EH (cell line): ENCODE data around the gene AGBL3.

Experiments used
- DNase-seq: peaks from one replicate; pipeline ENCODE4 v3.0.0-alpha.2; 2015; ENCODE audit warnings: low read depth

The AGBL3 gene

DNA sequence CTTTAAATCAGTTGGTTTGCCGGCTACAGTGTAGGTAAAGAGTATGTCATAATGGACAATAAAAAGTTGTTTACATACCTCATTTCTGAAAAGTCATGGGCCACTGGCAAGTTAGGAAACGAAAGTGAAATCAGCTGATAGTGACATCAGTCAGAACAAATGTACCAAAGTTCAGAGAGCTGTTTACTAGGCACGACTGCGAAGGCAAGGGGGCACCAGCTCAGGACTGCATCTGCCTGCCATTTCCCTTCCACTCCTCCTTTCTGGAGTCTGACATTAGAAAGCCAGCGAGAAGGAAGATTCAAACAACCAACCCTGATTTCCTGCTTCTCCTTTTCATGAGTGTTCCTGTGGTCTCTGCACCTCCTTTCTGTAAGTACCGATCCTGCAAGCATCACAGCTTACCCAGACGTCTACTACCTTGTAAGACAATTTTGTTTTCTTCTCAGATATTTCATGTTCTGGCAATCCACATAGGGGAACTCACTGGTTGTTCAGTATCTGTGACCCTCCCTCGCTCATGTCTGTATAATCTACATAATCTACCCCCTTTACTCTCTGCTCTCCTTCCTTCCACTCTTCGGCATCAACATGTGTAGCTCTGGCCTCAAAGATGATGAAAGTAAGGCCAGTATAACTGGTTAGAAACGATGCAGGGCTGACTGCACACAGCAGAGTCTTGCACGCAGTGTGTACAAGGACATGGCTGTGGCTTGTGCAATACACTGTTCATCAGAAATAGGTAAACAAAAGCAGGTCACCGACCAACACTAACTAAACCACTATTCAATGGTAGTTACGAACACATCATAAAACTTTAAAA is 161.8 kb downstream of the AGBL3 start, which contains the start of gene TMEM140:
TSS of gene TMEM140 (plus strand) at position 174 of the 823 bp plus-strand sequence. CDS start 16,370 bp downstream, outside the sequence.
- DNase-seq, result peak; percentile 70

DNA sequence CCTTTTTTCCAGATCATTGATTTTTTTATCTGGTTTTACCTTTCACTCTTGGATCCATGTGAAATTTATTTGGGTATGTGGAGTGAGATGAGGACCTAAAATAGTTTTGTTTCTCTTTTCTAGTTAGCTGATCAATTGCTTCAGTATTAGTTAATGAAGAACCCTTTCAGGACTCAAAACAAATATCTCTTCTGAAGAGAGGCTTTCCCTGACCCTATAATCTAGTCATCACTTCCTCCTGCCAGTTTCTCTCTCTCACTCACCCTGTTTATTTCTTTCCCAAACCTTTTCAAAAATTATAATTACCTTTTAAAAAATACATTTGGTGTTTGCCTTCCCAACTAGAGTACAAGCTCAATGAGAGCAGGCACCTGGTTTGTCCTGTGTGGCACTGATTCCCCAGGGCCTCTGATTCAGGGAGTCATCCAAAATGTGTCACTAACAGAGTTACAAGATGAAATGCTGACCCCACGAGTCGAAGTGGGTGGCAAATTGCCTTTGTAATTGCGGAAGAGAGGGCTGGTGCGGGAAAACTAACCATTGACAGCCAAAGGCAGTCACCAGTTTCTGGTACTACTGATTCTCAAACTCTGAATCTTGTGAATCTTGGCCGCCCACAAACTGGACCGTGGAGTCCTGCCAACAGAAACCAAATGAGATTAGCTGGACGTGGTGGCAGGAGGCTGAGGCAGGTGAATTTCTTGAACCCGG is 163.9 kb downstream of the AGBL3 start:
- no peak for DNase-seq

DNA sequence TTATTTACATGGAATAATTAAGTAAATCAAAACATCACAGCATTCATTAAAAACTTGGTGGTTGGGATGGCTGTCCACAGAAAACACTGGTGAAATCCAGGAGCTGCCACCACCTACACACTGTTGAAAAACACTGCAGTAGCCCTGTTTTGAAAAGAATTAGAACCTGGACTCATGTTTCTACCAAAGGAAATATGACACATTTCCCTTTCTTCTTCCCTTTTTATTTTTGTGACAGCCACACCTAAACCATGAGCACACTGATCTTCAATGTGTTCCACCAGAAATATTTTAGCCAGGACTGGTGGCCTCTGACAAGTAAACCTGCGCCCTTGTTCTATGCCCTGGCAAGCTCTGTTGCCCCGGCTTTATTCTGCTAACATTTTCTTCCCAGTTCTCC is 164.8 kb downstream of the AGBL3 start:
- DNase-seq, result no peak

GRCh38 chr7:135151533-135151932 is 165.2 kb downstream of the AGBL3 start:
- DNase-seq, result no peak

GRCh38 chr7:135152442-135152841 is 166.1 kb downstream of the AGBL3 start:
- DNase-seq, result no peak

DNA sequence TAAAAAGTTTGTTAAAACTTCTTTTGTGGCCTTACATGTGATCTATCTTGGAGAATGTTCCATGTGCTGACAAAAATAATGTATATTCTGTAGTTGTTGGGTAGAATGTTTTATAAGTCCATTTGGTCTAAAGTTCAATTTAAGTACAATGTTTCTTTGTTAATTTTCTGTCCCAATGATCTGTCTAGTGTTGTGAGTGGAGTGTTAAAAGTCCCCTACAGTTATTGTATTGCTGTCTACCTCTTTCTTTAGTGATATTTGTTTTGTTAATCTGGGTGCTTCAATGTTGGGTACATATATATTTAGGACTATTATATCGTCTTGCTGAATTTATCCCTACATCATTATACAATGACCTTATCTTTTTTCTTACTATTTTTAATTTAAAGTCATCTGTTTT is 168.4 kb downstream of the AGBL3 start:
- no peak for DNase-seq

- no peak for DNase-seq
These were observed 170.0 kb downstream of the AGBL3 start for GRCh38 chr7:135156290-135156689.

DNA sequence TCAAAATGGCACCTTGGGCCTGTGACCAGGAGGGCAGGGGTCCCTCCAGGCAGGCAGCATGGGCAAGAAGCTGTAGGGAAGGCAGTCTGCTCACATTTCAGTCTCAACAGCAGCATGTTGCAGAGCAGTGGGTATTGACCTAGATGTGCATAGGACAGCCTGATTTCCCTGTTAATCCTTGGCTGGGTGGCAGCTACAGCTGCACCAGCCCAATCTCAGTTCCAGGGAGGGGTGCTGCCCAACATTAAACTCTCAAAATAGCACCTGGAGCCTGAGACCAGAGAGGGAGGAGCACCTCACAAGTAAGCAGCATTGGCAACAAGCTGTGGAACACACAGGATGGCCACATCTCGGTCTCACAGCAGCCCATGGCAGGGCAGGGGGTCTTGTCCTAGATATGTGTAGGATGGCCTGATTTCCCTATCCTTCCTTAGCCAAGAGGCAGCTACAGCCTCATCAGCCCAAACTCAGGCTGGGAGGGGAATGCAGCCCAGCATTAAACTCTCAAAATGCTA is 171.9 kb downstream of the AGBL3 start:
- no peak for DNase-seq

GRCh38 chr7:135158874-135159273 is 172.6 kb downstream of the AGBL3 start:
- no peak for DNase-seq

DNA sequence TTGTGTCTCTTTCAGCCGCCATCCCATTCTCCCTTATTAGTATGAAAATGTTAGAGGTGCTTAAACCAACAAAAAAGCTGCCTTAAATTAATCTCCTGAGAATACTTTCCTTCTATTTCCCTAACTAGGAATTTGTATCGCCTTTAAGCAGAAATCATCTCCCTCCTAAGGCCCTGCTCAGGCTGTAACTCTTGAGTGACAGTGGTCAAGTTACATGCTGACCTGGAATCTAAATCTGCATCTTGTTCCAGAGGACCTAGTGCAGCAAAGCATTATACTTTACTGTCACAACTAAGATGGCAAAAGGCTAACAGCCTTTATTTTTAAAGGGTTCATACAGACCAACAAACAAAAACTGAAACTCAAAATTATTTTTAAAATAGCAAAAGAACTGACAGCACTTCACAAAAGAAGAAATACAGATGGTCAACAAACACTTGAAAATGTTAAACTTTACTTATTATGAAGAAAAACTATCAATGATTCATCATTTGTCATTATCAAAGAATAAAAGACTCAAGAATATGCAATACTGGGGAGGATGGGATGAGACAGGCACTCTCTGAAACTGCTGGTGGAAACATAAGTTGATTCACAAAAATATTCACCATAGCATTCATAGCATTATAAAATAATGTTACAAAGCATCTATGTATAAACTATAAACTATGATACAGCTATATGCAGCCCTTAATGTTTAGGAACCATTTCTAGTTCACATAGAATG is 173.2 kb downstream of the AGBL3 start:
- peak; percentile 13 for DNase-seq

DNA sequence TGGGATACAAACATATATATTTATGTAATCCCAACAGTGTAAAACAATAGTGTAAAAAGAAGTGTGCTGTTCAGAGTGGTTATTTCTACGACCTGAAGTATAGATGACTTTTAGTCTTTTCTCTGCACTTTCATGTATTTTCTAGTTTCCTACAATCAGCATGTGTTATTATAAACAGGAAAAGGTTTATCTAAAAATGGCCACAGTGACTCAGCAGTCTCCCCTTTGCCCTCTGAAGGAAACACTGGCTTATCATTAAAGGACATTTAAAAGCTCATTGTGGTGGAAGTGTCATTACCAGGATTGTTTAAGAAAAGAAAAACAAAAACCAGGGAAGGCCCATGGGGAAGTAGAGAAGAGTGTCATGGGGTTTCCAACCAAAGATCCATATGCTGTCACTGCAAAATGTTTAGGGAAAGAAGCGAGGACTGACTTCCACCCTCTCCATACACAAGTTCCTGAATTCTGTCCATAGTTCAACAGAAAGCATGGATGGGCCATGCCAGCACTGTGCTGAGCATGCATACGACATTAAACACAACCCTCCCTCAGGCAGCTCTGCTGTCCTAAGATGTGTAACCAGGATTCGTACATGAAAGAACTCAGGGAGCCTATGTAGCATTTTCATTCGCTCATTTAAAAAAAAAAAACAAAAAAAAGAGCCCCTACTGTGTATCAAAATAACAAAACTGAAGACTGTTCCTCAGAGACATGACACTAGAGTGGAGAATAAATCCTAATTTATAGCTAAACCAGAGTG is 174.0 kb downstream of the AGBL3 start:
- peak; percentile 70 for DNase-seq

- peak; percentile 12 for DNase-seq
These were observed 174.7 kb downstream of the AGBL3 start for GRCh38 chr7:135160858-135161653.

DNA sequence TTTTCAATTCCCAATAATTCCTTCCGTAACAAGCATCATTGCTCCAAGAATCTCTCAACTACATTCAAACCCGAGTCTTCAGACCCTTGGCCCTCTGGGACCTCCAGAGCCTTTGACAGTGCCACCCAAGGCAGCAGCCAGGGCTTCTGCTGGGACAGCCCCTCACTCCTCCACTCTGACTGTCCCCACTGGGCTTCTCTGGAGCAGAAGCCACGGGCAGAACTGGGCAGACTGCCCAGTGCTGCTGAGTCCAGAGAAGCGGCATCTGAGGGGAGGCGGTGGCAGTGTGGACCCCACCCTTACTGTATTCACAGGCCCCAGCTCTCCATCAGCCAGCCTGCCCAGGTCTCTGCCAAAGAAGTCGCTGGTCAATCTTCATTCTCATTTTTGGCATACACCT is 175.4 kb downstream of the AGBL3 start:
- DNase-seq, result no peak

DNA sequence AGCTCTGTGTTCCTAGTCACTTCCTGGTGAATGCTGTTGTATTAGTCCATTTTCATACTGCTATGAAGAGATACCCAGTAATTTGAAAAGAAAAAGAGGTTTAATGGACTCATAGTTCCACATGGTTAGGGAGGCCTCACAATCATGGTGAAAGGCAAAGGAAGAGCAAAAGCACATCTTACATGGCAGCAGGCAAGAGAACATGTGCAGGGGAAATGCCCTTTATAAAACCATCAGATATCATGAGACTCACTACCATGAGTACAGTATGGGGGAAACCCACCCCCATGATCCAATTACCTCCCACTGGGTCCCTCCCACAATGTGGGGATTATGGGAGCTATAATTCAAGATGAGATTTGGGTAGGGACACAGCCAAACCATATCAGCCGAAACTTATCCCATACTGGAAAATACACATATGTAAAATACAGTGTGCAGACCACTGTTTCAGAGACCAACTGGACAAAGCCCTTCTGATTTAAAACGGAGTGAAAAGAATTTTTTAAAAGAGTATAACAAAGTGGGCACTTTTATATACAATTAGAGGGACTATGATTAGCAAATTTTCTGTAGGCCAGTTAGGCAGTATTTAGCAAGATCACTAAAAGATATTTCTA is 176.2 kb downstream of the AGBL3 start:
- DNase-seq, result no peak

- no peak for DNase-seq
These were observed 178.2 kb downstream of the AGBL3 start for GRCh38 chr7:135164357-135165061.

- DNase-seq, result no peak
These were observed 179.6 kb downstream of the AGBL3 start for GRCh38 chr7:135165862-135166261.

DNA sequence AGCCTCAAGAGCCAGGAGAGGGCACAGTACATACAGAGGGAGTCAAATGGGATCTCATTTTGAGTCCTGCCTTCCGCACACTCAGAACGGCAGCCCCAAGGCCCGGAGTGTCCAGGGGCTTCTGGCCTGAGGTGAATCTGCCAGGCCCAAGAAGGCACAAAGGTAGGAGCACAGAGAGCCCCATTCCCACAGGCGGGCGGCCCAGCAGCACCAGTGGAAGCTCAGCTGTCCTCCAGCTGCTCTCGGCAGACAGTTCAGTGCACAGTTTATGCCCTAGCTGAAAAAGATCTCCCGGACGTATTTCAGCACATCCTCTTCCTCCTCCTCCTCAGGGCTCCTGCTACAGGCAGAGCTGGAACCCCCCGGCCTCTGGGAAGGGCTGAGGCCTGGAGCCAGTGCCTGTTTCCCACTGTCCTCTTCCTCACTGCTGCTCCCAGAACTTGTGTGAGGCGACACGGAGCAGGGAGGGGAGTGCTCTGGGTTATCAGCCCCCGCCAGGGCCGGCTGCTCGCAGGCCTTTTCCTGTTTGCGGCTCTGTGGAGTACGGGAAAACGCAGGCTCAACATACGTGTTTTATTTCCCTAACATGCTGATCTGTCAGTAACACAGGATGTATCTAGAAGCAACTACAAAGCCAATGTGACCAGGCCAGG is 180.2 kb downstream of the AGBL3 start:
- DNase-seq, result no peak

DNA sequence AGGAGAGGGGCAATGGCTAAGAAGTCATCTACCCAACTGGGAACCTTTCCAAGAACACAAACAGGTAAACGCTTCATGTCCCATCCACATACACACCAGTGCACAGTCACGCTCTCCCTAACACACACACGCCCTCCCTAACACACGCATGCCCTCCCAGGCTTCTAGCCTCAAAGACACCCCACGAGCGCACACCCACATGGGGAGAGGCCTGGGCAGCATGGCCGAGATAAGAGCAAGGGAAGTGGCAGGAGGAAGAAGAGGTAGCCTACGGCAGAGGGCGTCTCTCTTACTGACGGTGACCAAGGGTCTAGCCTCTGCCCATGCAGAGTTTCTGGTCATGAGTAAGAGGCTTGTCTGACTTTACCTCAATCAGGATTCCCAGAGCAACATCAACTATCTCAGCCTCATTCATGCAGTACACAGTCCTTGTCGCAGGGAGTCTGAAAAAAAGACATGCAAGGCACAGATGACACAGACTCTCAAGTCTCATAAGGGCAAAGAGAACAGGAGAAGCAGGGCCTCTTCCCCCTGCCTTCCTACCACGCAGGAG is 181.1 kb downstream of the AGBL3 start:
- DNase-seq, result no peak

DNA sequence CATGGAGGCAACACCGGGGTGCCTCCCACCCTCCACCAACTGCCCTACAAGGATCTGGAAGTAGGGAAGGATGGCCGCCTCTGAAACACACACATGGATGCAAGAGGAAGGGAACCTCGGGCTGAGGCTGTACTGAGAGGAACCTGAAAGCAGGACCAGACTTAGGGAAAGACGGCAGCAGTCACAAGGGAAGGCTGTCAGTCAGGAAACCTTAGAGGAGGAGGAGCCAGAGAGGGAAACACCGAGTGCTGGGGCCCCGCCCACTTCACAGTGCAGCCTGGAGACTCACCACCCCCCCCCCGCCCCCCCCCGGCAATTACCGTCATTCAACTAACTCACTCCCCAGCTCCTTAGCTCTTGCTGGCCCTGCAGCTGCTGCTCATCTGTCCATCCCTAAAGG is 181.7 kb downstream of the AGBL3 start:
- no peak for DNase-seq
